HG03196 (cell line): ENCODE data around the gene UVRAG.
"Not testable (repeated sequence)": the region's sequence is repeated elsewhere in the genome, so short reads cannot be mapped to it uniquely, and the experiment has no call there.

ENCODE experiments used
- ATAC-seq: cut with Tn5 transposase; IDR thresholded peaks from one replicate; pipeline ENCODE4 v1.9.1; 2021; ENCODE audit not compliant: unreplicated experiment

Gene UVRAG

GRCh38 chr11:75873417-75874221 is 58.6 kb downstream of the UVRAG start:
- peak; percentile 60 for ATAC-seq

- ATAC-seq, result no peak
Observed at GRCh38 chr11:75874684-75875341, 59.8 kb downstream of the UVRAG start.

- ATAC-seq, result not testable (repeated sequence)
Observed at GRCh38 chr11:75877327-75877726, 62.3 kb downstream of the UVRAG start.

- ATAC-seq, result not testable (repeated sequence)
Observed at GRCh38 chr11:75877931-75878330, 62.9 kb downstream of the UVRAG start.

GRCh38 chr11:75878933-75879332 is 63.9 kb downstream of the UVRAG start:
- no peak for ATAC-seq

GRCh38 chr11:75879737-75880136 is 64.7 kb downstream of the UVRAG start:
- ATAC-seq, result no peak

GRCh38 chr11:75880343-75880742 is 65.3 kb downstream of the UVRAG start:
- not testable (repeated sequence) for ATAC-seq

GRCh38 chr11:75884321-75884720 is 69.3 kb downstream of the UVRAG start:
- ATAC-seq, result no peak

GRCh38 chr11:75888416-75888815 is 73.4 kb downstream of the UVRAG start:
- ATAC-seq, result no peak

- ATAC-seq, result no peak
Observed at GRCh38 chr11:75891947-75892739, 77.1 kb downstream of the UVRAG start.

GRCh38 chr11:75893251-75893650 is 78.2 kb downstream of the UVRAG start:
- ATAC-seq, result no peak

- ATAC-seq, result no peak
Observed at GRCh38 chr11:75894036-75894585, 79.1 kb downstream of the UVRAG start.

GRCh38 chr11:75896843-75897419 is 81.9 kb downstream of the UVRAG start:
- ATAC-seq, result no peak

- no peak for ATAC-seq
Observed at GRCh38 chr11:75898871-75899270, 83.9 kb downstream of the UVRAG start.

- no peak for ATAC-seq
Observed at GRCh38 chr11:75899806-75900205, 84.8 kb downstream of the UVRAG start.

GRCh38 chr11:75900848-75901247 is 85.8 kb downstream of the UVRAG start:
- ATAC-seq, result no peak

GRCh38 chr11:75902631-75903030 is 87.6 kb downstream of the UVRAG start:
- no peak for ATAC-seq

GRCh38 chr11:75903276-75903675 is 88.3 kb downstream of the UVRAG start:
- no peak for ATAC-seq

- ATAC-seq, result no peak
Observed at GRCh38 chr11:75905434-75905833, 90.4 kb downstream of the UVRAG start.

GRCh38 chr11:75907906-75908527 is 93.0 kb downstream of the UVRAG start:
- ATAC-seq, result no peak
